SK-N-MC (cell line): ENCODE measurements around the gene SLC43A1.

ENCODE experiments used
- EZH2 ChIP-seq: fragments of 200-600 bp; sonication (generic); IDR thresholded peaks from one replicate; pipeline ENCODE4 v1.6.1; 2017; ENCODE audit warnings: antibody characterized with exemption
- FOXP2 ChIP-seq: optimal IDR thresholded peaks from 2 replicates; pipeline ENCODE3; 2011; ENCODE audit warnings: mild to moderate bottlenecking, moderate library complexity; ENCODE audit not compliant: insufficient read depth; ENCODE audit errors: extremely low read length, control extremely low read depth
- POLR2AphosphoS5 ChIP-seq: IDR thresholded peaks from 2 replicates; pipeline ENCODE4 v1.6.1; 2012; ENCODE audit warnings: mild to moderate bottlenecking, low read depth, low read length, borderline replicate concordance

- TF ChIP-seq EZH2 (no peak), POLR2AphosphoS5 (no peak), FOXP2 (no peak)
Observed at GRCh38 chr11:57497303-57498247, 17.9 kb downstream of the SLC43A1 start.
